ENCODE data around the gene ZMIZ2. TPM values are rescaled to one million over a fixed set of nuclear protein-coding genes. Genes with fewer than 3 reads are reported as not detected.
"Not testable (repeated sequence)": the region's sequence is repeated elsewhere in the genome, so short reads cannot be mapped to it uniquely, and the experiment has no call there.

The ZMIZ2 gene
- total RNA-seq, 1 experiment from 2014 or later = 16.2 TPM

- no peaks in the 10 kb centered on the region for H3K79me2 ChIP-seq (ENCODE audit: low read length)
- H3K27me3 ChIP-seq (ENCODE audit: low read length) = no peaks in the 10 kb centered on the region
- H3K4me3 ChIP-seq (ENCODE audit: low read length) = no peak overlapping the region
- H4K20me1 ChIP-seq (ENCODE audit: insufficient read depth, low read depth, low read length) = no peaks in the 10 kb centered on the region
- DNase-seq = no peak
- H3K9me3 ChIP-seq (ENCODE audit: low read length) = peaks cover 4% of the 10 kb centered on the region; the same call in 1 of the 2 replicates
- no peak overlapping the region for H3K4me2 ChIP-seq (ENCODE audit: low read depth, low read length, poor library complexity, severe bottlenecking)
- no peaks in the 10 kb centered on the region for H3K4me1 ChIP-seq (ENCODE audit: low read length)
- no peak overlapping the region for H3K27ac ChIP-seq (ENCODE audit: low read length)
- no peak overlapping the region for H2AFZ ChIP-seq (ENCODE audit: low read length)
- no peaks in the 10 kb centered on the region for H3K9me2 ChIP-seq (replicated peaks; ENCODE audit: insufficient read depth, low read length)
- no peak overlapping the region for H3K9ac ChIP-seq (ENCODE audit: low read length)
- no peaks in the 10 kb centered on the region for H3K36me3 ChIP-seq (ENCODE audit: insufficient read depth, low read length)
Measured at GRCh38 chr7:44782460-44782859, 33.8 kb downstream of the ZMIZ2 start.

- H3K9me2 ChIP-seq (replicated peaks; ENCODE audit: insufficient read depth, low read length) = no peaks in the 10 kb centered on the region
- H3K4me1 ChIP-seq (ENCODE audit: low read length) = no peaks in the 10 kb centered on the region
- H3K79me2 ChIP-seq (ENCODE audit: low read length) = no peaks in the 10 kb centered on the region
- H3K36me3 ChIP-seq (ENCODE audit: insufficient read depth, low read length) = no peaks in the 10 kb centered on the region
- H3K4me3 ChIP-seq (ENCODE audit: low read length) = no peak overlapping the region
- H3K27me3 ChIP-seq (ENCODE audit: low read length) = no peaks in the 10 kb centered on the region
- no peak overlapping the region for H3K27ac ChIP-seq (ENCODE audit: low read length)
- H3K9me3 ChIP-seq (ENCODE audit: low read length) = peaks cover 4% of the 10 kb centered on the region; the same call in 1 of the 2 replicates
- no peak overlapping the region for H3K4me2 ChIP-seq (ENCODE audit: low read depth, low read length, poor library complexity, severe bottlenecking)
- H3K9ac ChIP-seq (ENCODE audit: low read length) = no peak overlapping the region
- no peaks in the 10 kb centered on the region for H4K20me1 ChIP-seq (ENCODE audit: insufficient read depth, low read depth, low read length)
- DNase-seq = no peak
- H2AFZ ChIP-seq (ENCODE audit: low read length) = no peak overlapping the region
Measured at GRCh38 chr7:44783407-44783806, 34.8 kb downstream of the ZMIZ2 start.

- no peak overlapping the region for H2AFZ ChIP-seq (ENCODE audit: low read length)
- H3K4me2 ChIP-seq (ENCODE audit: low read depth, low read length, poor library complexity, severe bottlenecking) = no peak overlapping the region
- no peak overlapping the region for H3K27ac ChIP-seq (ENCODE audit: low read length)
- no peaks in the 10 kb centered on the region for H3K4me1 ChIP-seq (ENCODE audit: low read length)
- no peaks in the 10 kb centered on the region for H3K36me3 ChIP-seq (ENCODE audit: insufficient read depth, low read length)
- H3K9ac ChIP-seq (ENCODE audit: low read length) = no peak overlapping the region
- no peak for DNase-seq
- no peaks in the 10 kb centered on the region for H4K20me1 ChIP-seq (ENCODE audit: insufficient read depth, low read depth, low read length)
- no peaks in the 10 kb centered on the region for H3K27me3 ChIP-seq (ENCODE audit: low read length)
- no peak overlapping the region for H3K4me3 ChIP-seq (ENCODE audit: low read length)
- H3K9me3 ChIP-seq (ENCODE audit: low read length) = peaks cover 4% of the 10 kb centered on the region; the same call in 1 of the 2 replicates
- no peaks in the 10 kb centered on the region for H3K9me2 ChIP-seq (replicated peaks; ENCODE audit: insufficient read depth, low read length)
- no peaks in the 10 kb centered on the region for H3K79me2 ChIP-seq (ENCODE audit: low read length)
Measured at GRCh38 chr7:44784364-44784763, 35.7 kb downstream of the ZMIZ2 start.

- H3K4me1 ChIP-seq (ENCODE audit: low read length); H3K9me2 ChIP-seq (replicated peaks; ENCODE audit: insufficient read depth, low read length); H2AFZ ChIP-seq (ENCODE audit: low read length); DNase-seq; H3K9me3 ChIP-seq (ENCODE audit: low read length); H3K4me2 ChIP-seq (ENCODE audit: low read depth, low read length, poor library complexity, severe bottlenecking); H3K79me2 ChIP-seq (ENCODE audit: low read length); H3K4me3 ChIP-seq (ENCODE audit: low read length); H4K20me1 ChIP-seq (ENCODE audit: insufficient read depth, low read depth, low read length); H3K27ac ChIP-seq (ENCODE audit: low read length); H3K36me3 ChIP-seq (ENCODE audit: insufficient read depth, low read length); H3K27me3 ChIP-seq (ENCODE audit: low read length); H3K9ac ChIP-seq (ENCODE audit: low read length): not testable (repeated sequence)
Measured at GRCh38 chr7:44785218-44785617, 36.6 kb downstream of the ZMIZ2 start.

- Histone ChIP-seq H3K9me3 (ENCODE audit: low read length) (peaks cover 4% of the 10 kb centered on the region; the same call in 1 of the 2 replicates), H3K9me2 (replicated peaks; ENCODE audit: insufficient read depth, low read length) (no peaks in the 10 kb centered on the region), H3K27me3 (ENCODE audit: low read length) (no peaks in the 10 kb centered on the region), H3K79me2 (ENCODE audit: low read length) (no peaks in the 10 kb centered on the region), H3K4me2 (ENCODE audit: low read depth, low read length, poor library complexity, severe bottlenecking) (no peak overlapping the region), H3K4me3 (ENCODE audit: low read length) (no peak overlapping the region), H4K20me1 (ENCODE audit: insufficient read depth, low read depth, low read length) (no peaks in the 10 kb centered on the region), H3K36me3 (ENCODE audit: insufficient read depth, low read length) (no peaks in the 10 kb centered on the region), H3K4me1 (ENCODE audit: low read length) (no peaks in the 10 kb centered on the region), H2AFZ (ENCODE audit: low read length) (no peak overlapping the region), H3K27ac (ENCODE audit: low read length) (no peak overlapping the region), H3K9ac (ENCODE audit: low read length) (no peak overlapping the region)
- DNase-seq = no peak
Measured at GRCh38 chr7:44787041-44787440, 38.4 kb downstream of the ZMIZ2 start.

- no peak overlapping the region for H2AFZ ChIP-seq (ENCODE audit: low read length)
- no peaks in the 10 kb centered on the region for H4K20me1 ChIP-seq (ENCODE audit: insufficient read depth, low read depth, low read length)
- no peaks in the 10 kb centered on the region for H3K9me2 ChIP-seq (replicated peaks; ENCODE audit: insufficient read depth, low read length)
- H3K4me3 ChIP-seq (ENCODE audit: low read length) = no peak overlapping the region
- no peaks in the 10 kb centered on the region for H3K36me3 ChIP-seq (ENCODE audit: insufficient read depth, low read length)
- no peaks in the 10 kb centered on the region for H3K79me2 ChIP-seq (ENCODE audit: low read length)
- no peak overlapping the region for H3K27ac ChIP-seq (ENCODE audit: low read length)
- H3K27me3 ChIP-seq (ENCODE audit: low read length) = no peaks in the 10 kb centered on the region
- H3K4me2 ChIP-seq (ENCODE audit: low read depth, low read length, poor library complexity, severe bottlenecking) = no peak overlapping the region
- H3K9me3 ChIP-seq (ENCODE audit: low read length) = peaks cover 4% of the 10 kb centered on the region; the same call in 1 of the 2 replicates
- DNase-seq = no peak
- no peaks in the 10 kb centered on the region for H3K4me1 ChIP-seq (ENCODE audit: low read length)
- no peak overlapping the region for H3K9ac ChIP-seq (ENCODE audit: low read length)
Measured at GRCh38 chr7:44787762-44788161, 39.1 kb downstream of the ZMIZ2 start.

GRCh38 chr7:44789990-44790389 is 41.3 kb downstream of the ZMIZ2 start:
- Histone ChIP-seq H3K4me1 (ENCODE audit: low read length) (no peaks in the 10 kb centered on the region), H3K27ac (ENCODE audit: low read length) (no peak overlapping the region), H4K20me1 (ENCODE audit: insufficient read depth, low read depth, low read length) (no peaks in the 10 kb centered on the region), H3K4me2 (ENCODE audit: low read depth, low read length, poor library complexity, severe bottlenecking) (no peak overlapping the region), H3K9me2 (replicated peaks; ENCODE audit: insufficient read depth, low read length) (no peaks in the 10 kb centered on the region), H3K36me3 (ENCODE audit: insufficient read depth, low read length) (no peaks in the 10 kb centered on the region), H3K9me3 (ENCODE audit: low read length) (no peaks in the 10 kb centered on the region), H2AFZ (ENCODE audit: low read length) (no peak overlapping the region), H3K4me3 (ENCODE audit: low read length) (no peak overlapping the region), H3K79me2 (ENCODE audit: low read length) (0 out of 2 replicates have a peak, but pooled peaks cover 3% of the 10 kb centered on the region), H3K27me3 (ENCODE audit: low read length) (no peaks in the 10 kb centered on the region), H3K9ac (ENCODE audit: low read length) (no peak overlapping the region)
- DNase-seq = no peak

- no peak overlapping the region for H2AFZ ChIP-seq (ENCODE audit: low read length)
- peaks cover 14% of the 10 kb centered on the region for H3K79me2 ChIP-seq (ENCODE audit: low read length)
- H3K27ac ChIP-seq (ENCODE audit: low read length) = no peak overlapping the region
- H3K9ac ChIP-seq (ENCODE audit: low read length) = no peak overlapping the region
- no peaks in the 10 kb centered on the region for H4K20me1 ChIP-seq (ENCODE audit: insufficient read depth, low read depth, low read length)
- H3K4me3 ChIP-seq (ENCODE audit: low read length) = no peak overlapping the region
- H3K4me1 ChIP-seq (ENCODE audit: low read length) = peaks cover 6% of the 10 kb centered on the region
- H3K4me2 ChIP-seq (ENCODE audit: low read depth, low read length, poor library complexity, severe bottlenecking) = no peak overlapping the region
- DNase-seq = no peak
- H3K27me3 ChIP-seq (ENCODE audit: low read length) = no peaks in the 10 kb centered on the region
- H3K9me2 ChIP-seq (replicated peaks; ENCODE audit: insufficient read depth, low read length) = no peaks in the 10 kb centered on the region
- no peaks in the 10 kb centered on the region for H3K9me3 ChIP-seq (ENCODE audit: low read length)
- H3K36me3 ChIP-seq (ENCODE audit: insufficient read depth, low read length) = no peaks in the 10 kb centered on the region
Measured at GRCh38 chr7:44791278-44792219, 42.9 kb downstream of the ZMIZ2 start.

Data from Karpas-422 (cell line).